GM19455 (cell line): ENCODE measurements around the gene ITGA8.
"Not testable (repeated sequence)": the region's sequence is repeated elsewhere in the genome, so short reads cannot be mapped to it uniquely, and the experiment has no call there.

ENCODE experiments used
- ATAC-seq: cut with Tn5 transposase; IDR thresholded peaks from one replicate; pipeline ENCODE4 v1.9.1; 2021; ENCODE audit not compliant: unreplicated experiment

Gene ITGA8

DNA sequence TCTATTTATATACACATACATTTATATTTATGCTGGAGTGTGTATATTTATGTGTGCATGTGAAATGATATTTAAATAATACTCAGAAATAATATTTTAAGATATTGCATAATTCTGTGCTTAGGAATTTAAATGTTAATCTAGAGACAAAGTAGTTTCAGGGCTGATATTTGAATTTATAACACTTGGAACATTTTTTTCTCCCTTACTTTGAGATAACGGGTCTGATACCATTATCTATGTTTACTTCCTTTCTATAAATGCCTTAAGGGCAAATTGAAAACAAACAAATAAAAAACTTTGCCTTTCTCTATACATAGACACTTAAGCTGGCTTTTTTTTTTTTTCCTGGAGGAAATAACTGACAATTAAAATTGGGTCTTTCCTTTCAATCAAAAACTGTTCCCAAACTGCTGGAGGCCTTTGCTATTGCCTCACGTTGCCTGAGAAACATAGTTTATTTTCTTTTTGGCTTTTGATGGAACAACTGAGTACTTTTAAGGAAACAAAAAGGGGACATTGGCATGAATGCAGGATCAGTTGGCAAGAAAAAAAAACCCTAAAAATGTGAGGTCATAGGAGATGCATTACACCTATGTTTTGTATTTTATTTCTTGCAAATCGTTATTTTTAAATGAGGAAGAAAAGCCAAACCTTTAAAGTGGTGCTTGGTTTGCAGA, 98.7 kb downstream of the ITGA8 start:
- ATAC-seq: no peak

DNA sequence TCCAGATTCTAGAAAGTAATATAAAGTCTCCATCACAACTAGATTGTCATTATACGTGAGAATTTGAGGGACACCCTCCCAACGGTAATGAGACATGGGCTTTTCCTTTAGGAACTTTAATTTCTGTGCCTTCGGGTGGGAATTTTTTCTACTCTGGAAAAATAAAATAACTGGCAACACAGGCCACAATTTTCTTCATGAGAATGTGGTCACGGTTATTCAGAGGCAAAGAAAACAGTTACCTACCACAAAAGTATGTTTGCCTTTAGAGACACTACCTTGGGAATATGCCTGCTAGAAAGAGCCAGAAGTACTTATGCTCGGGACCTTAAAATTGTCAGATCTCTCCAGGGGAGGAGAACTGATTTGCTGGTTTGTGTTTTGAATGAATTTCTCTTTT, 99.4 kb downstream of the ITGA8 start:
- ATAC-seq: no peak

DNA sequence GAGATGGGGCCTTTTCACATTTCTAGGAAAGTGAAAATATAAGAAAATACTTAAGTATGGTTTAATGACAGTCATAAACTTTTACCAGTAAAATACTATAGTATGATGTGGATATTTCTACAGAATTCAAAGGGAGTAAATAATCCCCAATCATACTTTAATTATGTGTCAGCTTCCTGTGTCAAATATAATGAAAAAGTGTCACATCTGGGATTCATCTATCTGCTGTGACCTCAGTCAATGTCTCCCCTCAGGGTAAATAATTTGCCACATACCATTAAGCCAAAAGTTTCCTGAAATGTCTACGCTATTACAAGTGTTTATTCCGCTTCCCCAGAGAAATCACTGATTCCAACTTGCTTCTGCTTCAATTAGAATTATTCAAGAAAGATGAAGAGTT, 110.5 kb downstream of the ITGA8 start:
- no peak for ATAC-seq

DNA sequence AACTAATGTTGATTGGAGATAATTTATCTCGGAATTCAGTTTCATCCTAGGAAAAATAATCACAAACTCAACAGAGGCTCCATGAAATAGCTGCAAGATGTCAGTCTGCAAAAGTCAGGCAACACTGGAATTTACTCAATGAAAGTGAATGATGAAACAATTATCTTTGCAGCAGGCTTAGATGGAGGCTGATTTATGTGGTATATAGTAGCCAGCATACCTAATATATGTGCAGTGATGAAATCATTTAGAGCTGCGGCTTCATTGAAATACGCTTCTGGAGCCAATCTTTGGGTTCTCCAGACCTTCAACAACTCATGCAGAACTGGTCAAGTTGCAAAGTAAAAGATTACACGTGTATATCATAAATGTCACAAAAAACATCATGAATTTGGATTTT, 113.3 kb downstream of the ITGA8 start:
- ATAC-seq: no peak

DNA sequence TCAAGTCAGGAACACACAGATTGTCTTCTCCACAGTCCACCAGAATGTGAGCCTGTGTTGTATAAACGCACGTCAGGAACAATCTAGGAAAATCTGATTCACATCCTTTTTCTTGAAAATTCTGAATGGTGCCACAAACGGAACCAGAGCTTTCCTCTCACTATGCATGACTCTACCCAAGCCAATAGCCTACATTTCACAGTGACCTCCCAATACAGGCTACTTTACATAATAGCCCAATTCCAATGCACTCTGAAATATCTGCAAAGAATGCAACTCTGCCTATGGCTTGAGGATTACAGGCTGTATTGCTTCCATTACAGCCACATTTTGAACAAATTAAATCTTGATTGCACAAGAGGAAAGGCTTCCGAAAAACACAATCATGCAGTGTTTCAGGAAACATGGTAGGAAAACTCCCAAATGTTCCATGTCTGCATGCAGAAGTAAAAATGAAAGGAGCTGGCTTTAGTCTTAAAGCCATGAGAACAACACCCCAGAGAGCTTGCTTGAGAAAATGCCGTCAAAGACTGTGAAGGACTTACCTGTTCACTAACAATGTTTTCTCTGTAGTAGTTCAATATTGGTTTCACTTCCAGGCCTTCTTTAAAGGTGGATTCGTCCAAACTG, 113.9 kb downstream of the ITGA8 start:
- ATAC-seq: no peak

DNA sequence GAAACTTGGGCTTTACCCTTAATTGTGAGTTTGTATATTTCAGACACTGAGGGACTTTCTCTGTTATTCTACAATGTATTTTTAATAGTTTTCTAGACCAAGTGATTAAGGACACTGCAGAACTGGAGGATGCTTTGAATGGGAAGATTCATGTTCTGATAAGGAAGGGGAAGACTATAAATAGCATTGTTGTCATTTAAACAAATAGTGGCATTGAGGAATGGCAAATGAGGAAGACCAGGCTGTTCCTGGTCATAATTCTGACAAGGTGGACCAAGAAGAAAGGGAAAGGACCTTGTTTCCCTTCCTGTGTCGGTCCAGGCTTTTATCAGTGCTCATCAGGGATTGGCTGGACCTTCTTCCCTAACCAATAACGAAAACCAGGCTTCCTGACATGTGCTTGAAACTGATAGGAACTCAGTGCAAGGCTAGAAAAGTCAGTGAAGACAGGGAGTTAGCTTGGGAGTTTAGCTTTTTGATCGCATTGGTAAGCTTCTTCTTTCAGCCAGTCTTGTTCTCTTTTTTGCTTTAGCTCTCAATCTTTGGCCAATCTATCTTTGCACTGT, 116.2 kb downstream of the ITGA8 start:
- ATAC-seq: no peak

DNA sequence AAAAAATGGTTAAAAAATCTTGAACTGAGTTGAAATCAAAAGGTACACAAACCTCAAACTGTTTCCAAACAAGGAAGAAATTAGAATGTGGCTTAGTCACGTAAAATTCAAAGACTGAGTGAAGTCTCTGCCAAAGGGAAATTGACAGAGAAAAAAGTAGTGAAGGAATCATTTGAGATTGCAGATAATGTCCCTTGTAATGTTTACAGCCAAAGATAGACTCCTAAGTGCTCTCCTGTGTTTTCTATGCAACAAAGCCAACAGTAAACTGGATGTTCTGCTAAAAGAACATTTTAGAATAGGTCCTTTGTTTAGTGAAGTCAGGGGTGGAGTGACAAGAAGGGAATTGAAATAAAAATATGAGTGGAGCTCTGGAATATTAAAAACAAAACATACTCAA, 117.9 kb downstream of the ITGA8 start:
- no peak for ATAC-seq

DNA sequence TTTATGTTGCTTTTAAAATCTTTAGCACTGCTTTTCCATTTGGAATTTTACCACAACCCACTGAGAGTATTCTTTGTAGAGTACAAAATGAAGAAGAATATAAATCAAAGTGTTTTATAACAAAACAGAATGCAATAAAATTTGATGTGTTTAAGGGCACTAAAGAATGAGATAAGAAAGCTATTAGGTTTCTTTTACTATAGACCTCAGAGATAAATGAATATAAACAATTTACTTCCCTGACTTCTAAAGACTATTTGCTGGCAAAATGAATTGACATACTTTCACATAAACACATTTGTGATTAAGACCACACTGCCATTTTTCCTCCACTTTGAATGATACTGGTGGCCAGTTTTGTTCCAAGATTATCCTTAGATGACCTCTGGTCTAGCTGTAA, 124.5 kb downstream of the ITGA8 start:
- no peak for ATAC-seq

DNA sequence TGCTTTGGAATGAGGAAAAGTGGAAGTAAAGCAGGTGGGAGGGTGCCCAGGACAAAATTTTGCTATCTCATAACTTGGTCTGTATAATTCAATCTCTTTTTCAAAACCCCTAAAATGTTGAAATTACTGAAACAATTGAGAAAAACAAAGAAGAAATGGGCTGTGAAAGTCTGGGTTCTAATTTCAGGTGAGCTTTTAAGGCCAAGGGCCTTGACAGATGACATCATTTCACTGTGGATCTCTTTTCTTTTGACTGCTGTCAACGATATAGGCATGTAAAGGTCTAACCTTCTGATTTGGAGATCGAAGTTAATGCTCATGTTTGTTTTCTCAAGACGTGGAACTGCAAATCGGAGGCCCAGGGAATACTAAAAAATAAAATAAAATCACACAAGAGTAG, 127.8 kb downstream of the ITGA8 start:
- ATAC-seq: no peak

DNA sequence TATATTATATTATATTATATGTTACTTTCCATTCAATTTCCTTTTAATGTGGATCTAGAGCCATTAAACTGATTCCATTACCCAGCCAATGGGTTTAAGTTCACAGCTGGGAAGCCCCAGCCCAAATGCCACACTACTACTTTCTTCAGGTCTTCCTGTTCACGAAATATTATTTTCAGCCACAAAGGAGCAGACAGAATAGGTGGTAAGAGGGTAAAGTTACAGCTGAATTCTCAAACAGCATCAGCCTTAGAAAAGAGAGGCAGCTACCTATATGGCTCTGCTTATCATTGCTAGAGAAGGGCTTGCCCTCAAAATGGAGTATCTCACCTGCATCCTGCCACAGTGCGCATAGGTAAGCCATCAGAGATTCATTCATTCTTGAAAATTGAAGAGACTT, 128.3 kb downstream of the ITGA8 start:
- ATAC-seq: no peak

DNA sequence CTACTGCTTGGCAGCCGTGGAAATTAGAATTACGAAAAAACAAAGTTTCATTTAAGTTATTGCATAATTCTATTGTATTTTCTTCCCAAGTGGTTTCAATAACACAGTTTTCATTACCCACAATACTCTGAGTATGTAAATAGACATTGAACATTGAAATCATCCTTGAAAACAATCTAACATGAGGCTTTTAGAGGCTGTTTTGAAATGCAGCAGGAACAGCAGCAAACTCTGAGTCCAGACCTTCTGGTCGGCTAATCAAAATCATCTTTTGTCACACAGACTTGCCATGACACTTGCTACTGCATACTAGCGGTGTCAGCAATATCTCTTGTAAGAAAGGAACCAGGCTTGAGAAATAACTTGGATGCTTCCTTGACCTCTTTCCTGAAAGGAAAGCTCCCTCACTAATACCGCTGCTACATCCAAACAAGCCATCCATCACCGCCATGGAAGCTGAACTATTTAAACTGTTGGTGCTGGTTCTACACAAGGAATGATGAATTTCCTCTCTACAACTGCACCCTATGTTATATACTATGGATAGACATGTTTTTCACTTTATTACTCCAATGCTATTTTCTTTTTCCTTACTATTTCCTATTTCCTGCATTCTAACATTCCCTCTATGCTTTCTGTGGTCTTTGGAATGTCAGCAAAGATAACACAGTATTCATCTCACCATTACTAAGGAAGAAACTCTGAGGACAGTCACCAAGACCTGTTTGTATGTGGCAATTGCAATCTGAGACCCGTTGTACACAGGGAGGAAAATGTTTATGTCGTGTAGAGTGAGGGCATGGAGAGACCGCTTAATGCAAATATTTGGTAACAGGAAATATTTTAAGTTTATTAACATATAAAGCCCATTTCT, 130.8 kb downstream of the ITGA8 start:
- ATAC-seq: no peak

DNA sequence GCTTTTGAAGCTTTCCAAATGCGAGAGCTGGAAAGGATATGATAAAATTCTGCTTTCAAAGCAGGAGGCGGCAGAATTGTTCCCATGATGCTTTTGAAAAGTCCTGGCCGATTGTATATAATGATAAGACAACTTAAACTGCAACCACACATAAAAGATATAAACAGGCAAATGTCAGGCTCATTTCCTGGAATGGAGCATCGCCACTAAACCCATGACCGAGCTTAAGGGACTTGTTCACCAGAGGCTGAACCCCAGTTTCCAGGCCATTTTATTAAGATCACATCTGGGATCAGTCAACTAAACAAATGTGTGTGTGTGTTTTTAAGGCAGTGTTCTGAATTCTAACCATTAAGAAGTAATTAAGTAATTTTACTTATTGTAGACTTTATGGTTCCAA, 131.6 kb downstream of the ITGA8 start:
- ATAC-seq: no peak

DNA sequence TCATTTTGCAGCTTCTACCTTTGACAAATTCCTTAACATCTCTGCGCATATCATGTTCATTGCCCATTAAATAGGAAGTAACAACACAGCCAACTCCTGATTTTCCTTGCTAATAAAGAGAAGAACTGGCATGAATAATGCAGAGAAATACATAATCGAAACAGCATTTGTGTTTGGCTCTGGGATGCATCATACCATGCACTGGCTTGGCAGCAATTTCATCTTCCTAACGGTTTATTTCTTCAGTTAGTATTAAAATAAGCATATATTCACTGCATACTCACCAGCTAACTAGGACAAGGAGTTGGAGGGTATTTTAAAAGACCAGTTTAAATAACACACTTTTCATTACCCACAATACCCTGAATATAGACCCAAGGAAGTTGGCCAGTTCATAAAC, 132.5 kb downstream of the ITGA8 start:
- no peak for ATAC-seq

DNA sequence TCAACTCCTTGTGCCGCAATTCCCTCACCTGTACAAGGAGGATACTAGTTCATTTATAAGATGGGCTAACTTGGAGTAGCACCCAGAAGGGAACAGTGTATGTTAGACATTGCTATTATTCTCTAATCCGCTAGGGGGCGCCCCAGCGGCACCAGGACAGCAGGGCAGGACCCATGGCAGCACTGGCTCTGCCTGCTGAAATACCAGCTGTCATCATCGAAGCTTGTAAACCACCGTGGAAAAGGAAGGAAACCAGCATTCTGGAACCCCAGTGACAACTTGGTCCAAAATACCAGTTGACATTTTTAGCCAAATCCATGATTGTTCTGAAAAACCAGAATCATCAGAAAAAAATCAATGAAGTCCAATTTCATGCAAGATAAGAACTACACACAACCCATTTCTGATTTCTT, 134.4 kb downstream of the ITGA8 start:
- ATAC-seq: peak; percentile 86

DNA sequence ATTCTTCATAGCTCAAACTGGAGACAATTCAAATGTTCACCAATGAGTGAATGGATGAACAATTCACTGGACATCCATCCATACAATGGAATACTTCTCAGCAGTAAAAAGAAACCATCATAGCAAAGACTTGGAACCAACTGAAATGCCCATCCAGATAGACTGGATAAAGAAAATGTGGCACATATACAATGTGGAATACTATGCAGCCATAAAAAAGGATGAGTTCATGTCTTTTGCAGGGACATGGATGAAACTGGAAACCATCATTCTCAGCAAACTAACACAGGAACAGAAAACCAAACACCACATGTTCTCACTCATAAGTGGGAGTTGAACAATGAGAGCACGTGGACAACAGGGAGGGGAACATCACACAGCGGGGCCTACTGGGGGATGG, 136.8 kb downstream of the ITGA8 start:
- not testable (repeated sequence) for ATAC-seq

DNA sequence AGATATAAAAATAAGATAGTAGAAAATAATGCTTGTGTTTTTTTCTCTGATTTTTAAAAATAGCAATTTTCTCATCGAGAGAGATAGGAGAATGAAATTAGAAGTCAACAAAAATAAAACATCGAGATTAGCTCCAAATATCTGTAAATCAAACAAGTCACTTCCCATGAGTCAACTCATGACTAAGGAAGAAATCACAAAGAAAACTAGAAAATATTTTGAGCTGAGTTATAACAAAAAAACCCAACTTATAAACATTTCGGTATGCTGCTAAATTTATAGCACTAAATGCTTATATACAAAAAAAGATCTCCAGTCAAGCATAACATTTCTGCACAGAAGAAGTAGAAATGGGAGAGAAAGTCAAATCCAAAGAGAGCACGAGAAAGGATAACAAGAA, 140.1 kb downstream of the ITGA8 start:
- no peak for ATAC-seq

DNA sequence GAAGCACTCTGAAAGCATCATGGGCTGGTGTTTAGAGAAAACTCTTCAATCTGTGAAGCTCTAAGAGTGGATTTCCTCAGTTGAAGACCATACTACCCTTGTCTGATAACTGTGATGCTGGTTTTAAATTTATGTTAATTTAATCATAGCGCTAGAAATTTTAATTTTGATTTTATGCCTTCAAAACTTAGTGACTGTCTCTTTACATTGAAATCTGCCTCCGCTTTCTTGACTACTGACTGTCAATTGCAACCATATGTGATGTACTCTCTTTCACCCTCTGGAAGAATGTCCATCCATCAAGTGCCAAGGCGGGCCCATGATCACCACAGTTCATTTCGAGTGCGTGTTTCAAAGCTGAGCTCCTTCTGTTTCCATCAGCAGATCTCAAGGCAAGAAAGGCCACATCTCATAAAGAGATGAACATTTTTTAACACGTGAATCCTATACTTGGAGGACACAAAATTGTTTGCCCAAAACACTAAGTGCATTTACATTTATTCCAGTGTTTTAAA, 147.1 kb downstream of the ITGA8 start:
- ATAC-seq: no peak

DNA sequence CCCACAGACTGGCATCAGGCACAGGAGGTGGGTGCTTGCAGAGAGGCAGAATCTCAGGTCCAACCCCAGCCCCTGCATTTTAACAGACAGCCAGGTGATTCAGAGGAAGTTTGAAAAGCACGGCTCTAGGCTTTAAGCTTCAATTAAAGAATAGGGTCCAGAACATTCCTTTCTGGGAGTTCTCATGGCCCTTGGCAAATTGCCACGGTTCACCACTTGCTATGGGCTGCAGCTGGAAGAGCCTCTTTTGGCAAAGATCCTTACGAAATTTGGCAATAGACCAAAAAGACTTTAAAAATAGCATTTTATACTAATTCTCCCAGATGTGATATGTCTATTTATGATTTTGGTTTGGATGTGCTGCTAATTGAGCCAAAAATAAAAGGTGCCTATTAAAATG, 148.1 kb downstream of the ITGA8 start:
- ATAC-seq: no peak

DNA sequence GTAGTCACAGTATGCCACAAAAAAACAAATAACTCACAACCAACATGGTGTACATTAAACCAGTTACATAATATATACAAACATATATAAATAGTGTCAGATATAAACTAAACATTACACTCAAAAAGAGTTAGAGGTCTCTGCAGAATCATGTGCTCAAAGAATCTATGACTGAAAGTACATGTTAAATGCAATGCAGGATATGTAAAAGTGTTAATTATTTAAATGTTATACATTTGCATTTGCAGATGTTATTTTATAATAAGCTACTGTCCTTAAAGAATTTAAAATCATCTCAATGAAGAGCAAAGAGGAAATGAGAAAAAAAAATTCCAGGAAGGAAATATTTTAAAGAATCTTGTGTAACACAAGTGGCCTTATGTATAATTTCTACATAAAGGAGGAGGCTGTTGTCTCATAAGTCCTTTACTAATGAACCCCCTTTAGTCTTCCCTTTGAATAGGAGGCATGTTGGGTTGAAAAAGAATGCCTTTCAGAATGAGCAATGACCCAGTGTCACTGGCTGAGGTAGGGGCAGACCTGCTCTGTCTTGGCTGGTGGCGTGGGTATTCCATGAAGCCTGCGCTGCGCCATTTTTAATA, 148.9 kb downstream of the ITGA8 start:
- no peak for ATAC-seq

DNA sequence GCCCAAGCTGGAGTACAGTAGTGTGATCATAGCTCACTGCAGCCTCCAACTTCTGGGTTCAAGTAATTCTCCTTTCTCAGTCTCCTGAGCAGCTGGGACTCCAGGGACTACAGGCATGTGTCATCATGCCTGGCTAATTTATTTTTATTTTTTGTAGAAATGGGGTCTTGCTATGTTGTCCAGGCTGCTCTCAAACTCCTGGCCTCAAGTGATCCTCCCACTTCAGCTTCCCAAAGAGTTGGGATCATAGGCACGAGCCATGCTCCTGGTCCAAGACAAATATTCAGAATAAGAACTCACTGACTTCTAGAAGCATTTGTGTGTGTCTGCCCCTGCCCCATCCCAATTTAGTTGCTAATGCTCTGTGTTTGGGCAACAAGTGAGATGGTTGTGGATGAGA, 151.8 kb downstream of the ITGA8 start:
- no peak for ATAC-seq

DNA sequence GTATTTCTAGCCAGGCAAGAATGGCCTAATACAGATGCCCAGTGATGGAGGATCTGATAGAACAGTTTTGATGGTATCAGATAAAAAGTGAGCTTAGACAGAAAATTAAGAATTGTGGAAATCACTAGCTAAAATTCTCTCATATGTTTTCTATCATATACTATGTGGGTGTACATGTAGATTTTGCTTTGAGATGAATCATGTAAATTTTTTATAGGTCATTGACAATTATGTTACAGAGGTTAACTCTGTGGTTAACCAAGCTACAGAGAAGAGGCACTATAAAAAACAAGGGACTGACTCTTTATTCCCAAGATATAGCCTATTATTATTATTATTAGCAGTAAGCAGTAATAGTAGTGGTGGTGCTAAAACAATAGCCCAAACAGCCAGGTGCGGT, 156.5 kb downstream of the ITGA8 start:
- no peak for ATAC-seq
